ENCODE results near the gene NDUFB5. TPM values are rescaled to one million over a fixed set of nuclear protein-coding genes. Genes with fewer than 3 reads are reported as not detected.

Gene NDUFB5
- total RNA-seq, 1 experiment from 2014 or later: 116 TPM

- Histone ChIP-seq H3K27me3 (ENCODE audit: insufficient read depth, low read length) (no peaks in the 10 kb centered on the region), H3K9me3 (ENCODE audit: control insufficient read depth in 1 of 2, insufficient read depth in 1 of 2, low read depth in 1 of 2, low read length in 2 of 2) (no peaks in the 10 kb centered on the region), H3K9ac (ENCODE audit: low read length) (peak overlapping the region; percentile 95), H3K4me2 (ENCODE audit: low read length) (peak overlapping the region; percentile 69), H3K4me3 (replicated peaks in 1 of 2; ENCODE audit: low read depth in 1 of 2, low read length in 2 of 2) (peak overlapping the region; percentile 88 to 94), H3K36me3 (ENCODE audit: control insufficient read depth in 1 of 2, insufficient read depth in 2 of 2, low read length in 2 of 2) (no peaks in the 10 kb centered on the region), H2AFZ (ENCODE audit: low read depth, low read length, poor library complexity, severe bottlenecking) (peak overlapping the region; percentile 52), H3K79me2 (ENCODE audit: insufficient read depth, low read length) (peaks cover 38% of the 10 kb centered on the region), H3K27ac (ENCODE audit: low read depth, low read length) (peak overlapping the region; percentile 85), H3K4me1 (ENCODE audit: control insufficient read depth in 1 of 2, insufficient read depth in 2 of 2, low read length in 2 of 2) (peaks cover 4 to 28% of the 10 kb centered on the region in 2 experiments; a peak in 3 of 4 replicates), H4K20me1 (ENCODE audit: insufficient read depth) (no peaks in the 10 kb centered on the region), H3K9me2 (ENCODE audit: insufficient read depth) (no peaks in the 10 kb centered on the region)
- ATAC-seq (no peak), DNase-seq (ENCODE audit: low read depth, low spot score) (no peak)
- TF ChIP-seq FOSL1 (IDR thresholded peaks at IDR 0.05; ENCODE audit: low read depth): no peak
- no peak for TF ChIP-seq POLR2A (IDR thresholded peaks at IDR 0.05; ENCODE audit: borderline replicate concordance, extremely low read depth, insufficient read depth, insufficient read length)
- no peak for TF ChIP-seq ZNF274 (IDR thresholded peaks at IDR 0.05; ENCODE audit: low read depth, low read length)
- TF ChIP-seq ZFX (IDR thresholded peaks at IDR 0.05): no peak
- TF ChIP-seq POLR2AphosphoS5 (IDR thresholded peaks at IDR 0.05; ENCODE audit: low read depth, low read length): no peak
- TF ChIP-seq REST (IDR thresholded peaks at IDR 0.05; ENCODE audit: low read depth): no peak
- intact Hi-C loops (cut with micrococcal nuclease): no loop called here
- BruUV-seq (replicated peaks): TSS peak; percentile 73
- ChIA-PET RAD21 (ENCODE audit: low non-redundant PET in 1 of 2, low total read pairs in 2 of 2, uncharacterized antibody in 2 of 2, unreplicated experiment in 2 of 2) (no interaction called here), CTCF (no interaction called here), POLR2A (no interaction called here)
Observed at GRCh38 chr3:179651687-179652446, 47.3 kb downstream of the NDUFB5 start.
